HT-29 (cell line): ENCODE data around the gene DCC. TPM values are rescaled to one million over a fixed set of nuclear protein-coding genes. Genes with fewer than 3 reads are reported as not detected.

Experiments used
- DNase-seq: peaks from one replicate; pipeline ENCODE4 v3.0.0-alpha.2; 2015; ENCODE audit warnings: low spot score
- total RNA-seq: library from RNA; depleted of rRNA; stranded (reverse); fragments of >200 nt; shearing (Covaris generic); gene quantifications from 2 replicates; pipeline ENCODE4 v1.2.3, GENCODE V29; 2014; rRNA removed

Gene DCC, protein sequence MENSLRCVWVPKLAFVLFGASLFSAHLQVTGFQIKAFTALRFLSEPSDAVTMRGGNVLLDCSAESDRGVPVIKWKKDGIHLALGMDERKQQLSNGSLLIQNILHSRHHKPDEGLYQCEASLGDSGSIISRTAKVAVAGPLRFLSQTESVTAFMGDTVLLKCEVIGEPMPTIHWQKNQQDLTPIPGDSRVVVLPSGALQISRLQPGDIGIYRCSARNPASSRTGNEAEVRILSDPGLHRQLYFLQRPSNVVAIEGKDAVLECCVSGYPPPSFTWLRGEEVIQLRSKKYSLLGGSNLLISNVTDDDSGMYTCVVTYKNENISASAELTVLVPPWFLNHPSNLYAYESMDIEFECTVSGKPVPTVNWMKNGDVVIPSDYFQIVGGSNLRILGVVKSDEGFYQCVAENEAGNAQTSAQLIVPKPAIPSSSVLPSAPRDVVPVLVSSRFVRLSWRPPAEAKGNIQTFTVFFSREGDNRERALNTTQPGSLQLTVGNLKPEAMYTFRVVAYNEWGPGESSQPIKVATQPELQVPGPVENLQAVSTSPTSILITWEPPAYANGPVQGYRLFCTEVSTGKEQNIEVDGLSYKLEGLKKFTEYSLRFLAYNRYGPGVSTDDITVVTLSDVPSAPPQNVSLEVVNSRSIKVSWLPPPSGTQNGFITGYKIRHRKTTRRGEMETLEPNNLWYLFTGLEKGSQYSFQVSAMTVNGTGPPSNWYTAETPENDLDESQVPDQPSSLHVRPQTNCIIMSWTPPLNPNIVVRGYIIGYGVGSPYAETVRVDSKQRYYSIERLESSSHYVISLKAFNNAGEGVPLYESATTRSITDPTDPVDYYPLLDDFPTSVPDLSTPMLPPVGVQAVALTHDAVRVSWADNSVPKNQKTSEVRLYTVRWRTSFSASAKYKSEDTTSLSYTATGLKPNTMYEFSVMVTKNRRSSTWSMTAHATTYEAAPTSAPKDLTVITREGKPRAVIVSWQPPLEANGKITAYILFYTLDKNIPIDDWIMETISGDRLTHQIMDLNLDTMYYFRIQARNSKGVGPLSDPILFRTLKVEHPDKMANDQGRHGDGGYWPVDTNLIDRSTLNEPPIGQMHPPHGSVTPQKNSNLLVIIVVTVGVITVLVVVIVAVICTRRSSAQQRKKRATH (N-terminal part only)
- not detected in 2 replicates for total RNA-seq

DNA sequence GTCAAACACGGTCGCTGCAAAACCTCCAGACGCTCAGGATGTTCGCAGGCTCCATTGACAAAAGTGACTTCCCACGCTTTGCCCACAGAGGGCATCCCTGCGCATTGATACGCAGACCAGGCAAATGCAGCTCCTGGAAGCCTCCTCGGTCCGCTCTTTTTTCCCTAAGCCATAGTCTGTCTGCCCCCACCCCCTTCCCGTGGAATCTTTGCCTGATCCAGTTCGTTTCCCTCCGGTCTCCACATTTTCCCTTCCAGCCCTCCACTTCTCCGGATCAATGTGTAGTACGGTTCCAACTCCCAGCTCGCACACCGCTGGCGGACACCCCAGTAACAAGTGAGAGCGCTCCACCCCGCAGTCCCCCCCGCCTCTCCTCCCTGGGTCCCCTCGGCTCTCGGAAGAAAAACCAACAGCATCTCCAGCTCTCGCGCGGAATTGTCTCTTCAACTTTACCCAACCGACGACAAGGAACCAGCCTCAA, at the start of gene DCC:
TSS of gene DCC (plus strand) at position 307 of the 481 bp plus-strand sequence. CDS start 591 bp downstream, outside the sequence.
- DNase-seq = no peak

DNA sequence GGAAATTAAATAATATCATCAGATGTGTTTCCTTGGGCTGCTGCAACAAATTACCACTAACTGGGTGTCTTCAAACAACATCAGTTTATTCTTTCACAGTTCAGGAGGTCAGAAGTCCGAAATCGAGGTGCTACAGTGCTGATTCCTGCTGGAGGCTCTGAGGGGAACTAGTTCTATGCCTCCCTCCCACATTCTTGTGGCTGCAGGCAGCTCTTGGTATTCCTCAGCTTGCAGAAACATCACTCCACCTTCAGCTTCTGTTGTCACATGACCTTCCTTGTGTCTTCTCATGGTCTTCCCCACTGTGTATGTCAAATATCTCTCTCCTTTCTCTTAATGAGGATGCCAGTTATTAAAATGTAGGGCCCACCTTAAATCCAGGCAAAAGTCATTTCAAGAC, 29.3 kb upstream of the DCC start:
- no peak for DNase-seq

DNA sequence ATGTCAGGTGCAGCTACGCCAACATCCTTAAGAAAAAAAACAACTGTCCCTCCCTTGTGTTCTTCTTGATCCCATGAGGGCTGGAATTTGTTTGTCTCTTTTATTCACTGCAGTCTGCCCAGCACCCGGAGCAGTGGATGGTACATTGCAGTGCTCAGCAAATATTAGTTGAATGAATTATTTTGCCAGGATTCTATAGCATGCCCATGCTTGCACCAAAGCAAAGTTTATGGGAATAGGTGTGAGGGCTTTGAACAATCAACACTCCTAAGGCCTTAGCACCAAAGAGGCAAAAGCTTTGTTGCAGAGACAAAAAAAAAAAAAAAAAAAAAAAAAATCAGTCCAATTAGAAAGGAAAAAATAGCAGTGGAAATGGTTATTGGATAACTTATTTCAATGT, 28.7 kb upstream of the DCC start:
- DNase-seq = no peak

DNA sequence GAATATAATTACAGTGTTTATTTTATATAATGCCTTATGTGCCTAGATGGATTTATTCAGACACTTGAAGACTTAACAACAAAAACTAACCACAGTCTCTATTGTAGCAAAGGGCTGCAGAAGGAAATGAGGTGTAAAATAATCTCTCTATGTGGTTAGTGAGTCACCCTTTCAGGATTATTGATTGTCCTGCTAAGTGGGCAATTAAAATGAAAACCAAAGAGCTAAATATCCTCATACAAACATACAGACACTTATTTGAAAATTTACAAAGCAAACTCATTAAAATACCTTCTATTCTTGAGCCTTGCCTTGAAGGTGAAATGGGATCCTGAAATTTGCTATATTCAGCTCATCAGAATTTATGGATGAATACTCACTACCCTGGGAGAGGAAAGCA, 27.7 kb upstream of the DCC start:
- peak; percentile 50 for DNase-seq

DNA sequence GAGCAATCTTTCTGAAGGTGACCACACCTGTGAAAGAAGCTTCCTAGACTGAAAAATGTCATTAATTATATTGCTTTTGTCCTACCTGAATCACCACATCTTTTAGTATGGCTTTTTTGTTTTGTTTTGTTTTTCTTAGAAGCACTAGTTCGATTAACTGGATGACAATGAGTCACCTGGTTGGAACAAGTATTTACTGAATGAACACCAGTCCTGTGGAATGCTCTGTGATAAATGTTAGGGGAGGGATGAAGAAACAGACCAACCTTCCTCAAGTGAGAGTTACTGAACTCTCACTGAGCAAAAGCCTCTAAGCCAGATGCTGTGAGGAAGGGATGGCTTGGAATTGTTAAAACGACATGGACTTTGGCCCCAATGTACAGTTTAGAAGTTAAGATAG, 26.8 kb upstream of the DCC start:
- DNase-seq = peak; percentile 16

DNA sequence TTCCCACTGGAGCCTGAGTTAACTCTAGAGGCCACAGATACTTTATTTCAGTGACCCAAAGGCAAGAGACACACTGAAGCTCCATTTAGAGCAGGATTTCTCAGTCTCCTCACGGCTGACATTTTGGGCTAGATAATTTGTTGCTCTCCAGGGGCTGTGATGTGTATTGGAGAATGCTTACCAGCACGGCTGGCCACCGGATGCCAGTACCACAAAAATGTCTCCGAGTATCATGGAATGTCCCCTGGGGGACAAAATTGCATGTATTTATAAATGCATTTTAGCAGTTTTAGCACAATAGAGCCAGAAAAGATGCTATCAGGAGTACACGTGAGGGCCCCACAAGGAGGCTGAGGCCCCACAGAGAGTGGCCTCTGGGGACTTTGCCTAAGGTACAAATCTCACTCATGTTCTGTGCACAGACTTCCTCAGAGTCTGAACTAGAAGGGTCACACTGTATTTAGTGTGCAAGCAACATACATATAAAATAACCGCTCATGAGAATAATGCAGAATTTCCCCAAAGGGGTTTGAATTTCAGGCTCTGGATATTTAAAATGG, 20.5 kb upstream of the DCC start:
- DNase-seq = no peak

DNA sequence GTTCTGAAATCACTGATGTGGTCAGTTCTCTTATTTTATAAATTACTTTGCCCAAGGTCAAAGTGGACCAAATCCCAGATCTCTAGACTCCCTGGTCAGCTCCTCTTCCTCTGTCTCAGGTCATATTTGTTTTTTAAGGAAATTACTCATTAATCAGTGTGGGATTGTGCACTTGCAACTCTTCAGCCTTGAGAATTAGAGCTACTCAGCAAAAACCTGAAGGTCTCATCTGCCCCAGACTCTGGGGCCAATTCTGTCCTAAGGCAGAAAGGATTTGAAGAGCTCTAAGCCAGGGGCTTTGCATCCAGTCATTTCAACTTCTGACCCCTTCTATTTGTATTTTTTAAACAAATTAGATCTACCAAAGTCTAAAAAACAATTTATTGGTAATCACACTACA, 17.7 kb upstream of the DCC start:
- DNase-seq = no peak

DNA sequence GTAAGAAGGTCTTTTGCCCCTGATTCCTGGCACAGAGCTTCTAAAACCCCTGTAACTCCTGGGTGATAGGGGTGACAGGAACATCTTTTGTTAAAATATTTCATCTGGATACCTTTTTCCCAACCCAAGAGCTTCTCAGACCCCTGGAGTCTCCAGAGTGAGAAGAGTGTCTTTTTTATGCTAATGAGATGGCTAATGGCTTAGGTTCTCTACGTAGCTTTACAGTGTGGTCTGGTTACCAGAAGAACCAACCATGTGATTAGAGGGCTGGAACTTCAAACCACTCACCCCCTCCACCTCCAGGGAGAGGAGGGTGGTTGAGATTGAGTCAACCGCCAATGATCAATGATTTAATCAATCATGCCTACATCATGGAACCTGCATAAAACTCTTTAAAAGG, 16.2 kb upstream of the DCC start:
- DNase-seq = no peak

DNA sequence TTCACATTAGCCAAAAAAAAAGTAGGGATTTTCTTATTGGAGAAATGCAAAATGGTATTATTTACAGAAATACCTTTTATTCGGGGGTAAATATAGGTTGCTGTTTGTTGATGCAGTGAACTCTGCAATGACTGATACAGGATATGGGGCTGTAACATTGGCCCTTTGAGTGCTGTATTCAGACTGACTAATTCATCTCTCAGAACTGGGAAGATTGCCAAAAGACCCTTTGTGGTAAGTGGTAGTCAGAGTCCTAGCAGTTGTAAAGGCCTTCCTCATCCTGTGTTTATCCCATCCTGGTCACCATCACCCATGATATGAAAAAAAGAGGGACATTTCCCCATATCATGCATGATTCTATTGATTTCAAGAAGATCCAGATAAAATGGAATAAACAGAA, 14.0 kb upstream of the DCC start:
- no peak for DNase-seq

DNA sequence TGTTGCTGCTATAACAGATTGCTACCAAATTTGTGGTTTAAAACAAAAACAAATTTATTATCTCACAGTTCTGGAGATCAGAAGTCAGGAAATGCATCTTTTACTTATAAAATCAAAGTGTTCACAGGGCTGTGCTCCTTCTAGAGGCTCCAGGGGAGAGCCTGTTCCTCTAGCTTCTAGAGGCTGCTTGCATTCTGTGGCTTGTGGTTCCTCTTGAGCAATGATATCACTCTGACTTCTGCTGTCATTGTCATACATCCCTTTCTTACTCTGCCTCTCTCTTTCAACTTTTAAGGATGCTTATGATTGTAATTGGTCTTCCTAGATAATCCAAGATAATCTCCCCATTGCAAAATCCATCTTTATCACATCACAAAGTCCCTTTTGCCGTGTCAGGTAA, 6.1 kb upstream of the DCC start:
- no peak for DNase-seq

DNA sequence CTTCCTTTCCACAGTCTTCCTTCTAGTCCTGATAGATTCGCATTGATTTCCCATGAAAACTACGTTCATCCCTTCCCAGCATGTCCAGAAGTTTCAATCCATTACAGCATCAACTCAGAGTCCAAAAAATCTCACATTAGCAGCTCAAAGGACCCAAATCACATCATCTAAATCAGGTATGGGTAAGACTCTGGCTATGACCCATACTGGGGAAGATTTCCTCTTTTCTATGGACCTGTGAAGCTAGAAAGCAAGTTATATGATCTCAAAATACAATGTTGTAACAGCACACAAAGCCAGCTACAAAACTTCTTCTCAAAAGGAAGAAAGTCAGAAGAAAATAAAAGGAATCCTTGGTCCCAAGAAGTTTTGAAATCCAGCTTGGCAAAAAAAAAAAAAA, 5.7 kb upstream of the DCC start:
- DNase-seq = no peak

DNA sequence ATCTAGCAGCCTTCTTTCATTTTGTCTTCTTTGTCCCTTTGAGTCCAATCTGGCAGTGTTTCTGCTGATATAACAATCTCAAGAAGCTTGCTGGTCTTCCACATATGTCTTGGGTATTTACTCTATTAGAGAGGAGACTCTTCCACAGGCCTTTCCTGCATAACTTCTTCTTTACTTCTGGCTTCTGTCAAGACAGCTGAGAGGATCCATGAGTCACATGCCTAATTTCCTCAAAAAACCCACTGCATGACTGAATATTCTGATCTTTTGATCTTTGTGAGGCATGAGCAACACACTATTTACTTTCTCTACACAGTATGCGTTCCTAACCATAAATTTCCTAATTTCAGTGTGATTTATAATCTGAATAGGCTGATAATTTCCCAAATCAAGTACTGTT, 5.1 kb upstream of the DCC start:
- DNase-seq = no peak

DNA sequence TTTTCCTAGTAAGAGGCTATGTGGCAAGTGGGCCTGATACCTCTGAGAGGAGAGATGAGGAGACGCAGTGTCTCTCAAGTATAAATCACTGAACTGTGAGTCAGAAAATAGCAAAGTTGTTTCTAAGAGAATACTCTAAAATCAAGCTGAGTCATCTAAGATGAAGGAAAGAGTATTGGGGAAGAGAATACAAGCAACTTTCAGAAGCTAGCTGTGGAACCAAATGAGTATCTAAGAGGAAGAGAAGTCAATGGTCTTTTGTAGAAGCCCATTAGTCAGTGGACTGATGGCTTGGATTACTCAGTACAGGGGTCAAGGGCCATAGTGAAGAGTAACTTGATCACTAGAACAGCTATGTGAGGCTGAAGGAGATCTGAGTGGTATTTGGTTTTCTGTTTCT, 2.7 kb upstream of the DCC start:
- no peak for DNase-seq

DNA sequence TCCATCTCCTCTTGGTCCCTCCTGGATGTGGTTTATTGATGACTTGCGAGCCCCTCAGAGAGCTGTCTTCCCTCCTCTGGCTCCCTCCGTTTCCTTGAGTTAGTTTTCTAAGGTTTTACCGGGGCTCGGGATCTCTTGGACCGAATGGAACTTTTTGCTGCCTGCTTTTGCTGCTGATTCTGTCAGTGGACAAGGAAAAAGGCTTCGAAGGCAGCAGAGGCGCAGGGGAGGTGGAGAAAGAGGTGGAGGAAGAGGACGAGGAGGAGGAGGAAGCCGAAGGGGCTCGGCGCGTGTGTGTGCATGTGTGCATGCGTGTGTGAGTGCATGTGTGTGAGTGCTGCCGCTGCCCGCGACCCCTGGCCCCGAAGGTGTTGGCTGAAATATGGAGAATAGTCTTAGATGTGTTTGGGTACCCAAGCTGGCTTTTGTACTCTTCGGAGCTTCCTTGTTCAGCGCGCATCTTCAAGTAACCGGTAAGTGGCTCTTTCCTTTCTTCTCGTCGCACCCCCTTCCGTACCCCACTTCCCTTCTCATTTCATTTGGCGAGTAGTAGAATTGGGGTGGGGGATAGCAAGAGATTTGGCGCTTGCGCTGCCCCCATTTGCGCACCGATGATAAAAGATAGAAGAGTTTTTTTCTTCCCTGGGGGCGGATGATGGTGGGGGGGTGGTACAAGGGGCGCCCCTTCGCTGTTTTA, 557 bp downstream of the DCC start:
- no peak for DNase-seq

DNA sequence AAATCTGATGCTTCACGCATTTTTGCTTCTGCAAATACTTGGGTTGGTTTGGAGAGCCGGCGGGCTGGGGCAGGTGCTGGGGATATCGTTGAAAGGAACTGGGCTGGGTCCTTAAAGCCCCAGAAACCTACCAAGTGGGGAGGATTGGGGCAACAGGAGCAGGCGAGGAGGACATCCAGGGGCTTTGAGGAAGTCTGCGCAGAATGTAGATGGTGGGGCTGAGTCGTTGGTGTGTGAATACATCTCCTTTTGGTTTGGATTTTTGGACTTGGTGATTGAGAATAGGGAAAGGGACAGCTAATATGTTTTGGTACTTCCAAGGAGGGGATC, 1.1 kb downstream of the DCC start:
- DNase-seq = no peak

DNA sequence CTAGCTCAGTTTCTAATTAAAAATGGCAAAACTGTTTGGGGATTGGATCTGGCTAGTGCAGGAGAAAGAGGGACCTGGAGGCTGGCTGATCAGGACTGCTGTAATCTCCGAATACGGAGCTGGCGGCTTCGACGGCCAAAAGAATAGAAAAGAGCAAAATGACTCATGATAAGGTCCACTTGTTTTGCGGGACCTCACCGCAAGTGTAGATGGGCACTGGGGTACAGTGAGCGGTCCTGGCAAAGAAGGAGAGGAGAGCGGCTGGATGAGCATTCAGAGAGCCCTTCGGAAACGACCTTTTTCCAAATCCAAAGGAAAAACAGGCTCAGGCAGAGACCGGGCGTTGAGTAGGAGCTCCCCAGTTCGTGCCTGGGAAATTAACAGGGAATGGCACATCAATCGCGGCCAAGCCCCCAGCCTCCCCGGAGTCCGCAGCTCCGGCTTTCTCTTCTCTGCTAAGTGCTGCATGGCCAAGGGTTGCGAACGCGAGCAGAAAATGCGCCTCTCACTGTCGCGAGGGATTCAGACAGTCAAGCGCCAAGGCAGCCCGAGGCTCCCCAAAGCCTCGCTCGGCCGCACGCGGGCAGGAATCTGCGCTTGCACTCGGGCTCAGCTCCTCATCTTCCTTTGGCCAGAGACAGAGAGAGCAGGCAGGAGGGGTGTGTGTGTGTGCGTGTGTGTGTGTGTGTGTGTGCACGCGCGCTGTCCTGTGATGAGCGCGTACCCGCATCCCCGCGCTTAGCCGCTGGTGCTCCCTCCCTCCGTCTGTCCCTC, 1.8 kb downstream of the DCC start:
- no peak for DNase-seq

DNA sequence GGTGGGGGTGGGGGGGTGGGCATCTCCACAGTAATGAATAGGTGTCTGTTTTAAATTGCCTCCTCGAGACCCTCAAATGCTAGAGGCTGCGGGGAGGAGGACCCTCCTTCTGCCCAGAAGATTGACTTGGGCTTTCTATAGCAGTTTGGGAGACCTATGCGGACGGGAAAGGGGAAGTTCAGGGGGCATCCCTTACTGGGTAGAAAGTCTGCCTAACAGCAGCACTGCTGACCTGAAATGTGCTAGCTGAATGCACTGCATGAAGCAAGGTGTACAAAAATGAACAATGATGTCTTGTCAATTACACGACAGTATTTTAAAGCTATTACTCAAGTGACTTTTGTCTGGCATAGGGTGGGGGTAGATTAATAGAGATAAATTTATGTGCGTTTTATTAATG, 2.5 kb downstream of the DCC start:
- no peak for DNase-seq

DNA sequence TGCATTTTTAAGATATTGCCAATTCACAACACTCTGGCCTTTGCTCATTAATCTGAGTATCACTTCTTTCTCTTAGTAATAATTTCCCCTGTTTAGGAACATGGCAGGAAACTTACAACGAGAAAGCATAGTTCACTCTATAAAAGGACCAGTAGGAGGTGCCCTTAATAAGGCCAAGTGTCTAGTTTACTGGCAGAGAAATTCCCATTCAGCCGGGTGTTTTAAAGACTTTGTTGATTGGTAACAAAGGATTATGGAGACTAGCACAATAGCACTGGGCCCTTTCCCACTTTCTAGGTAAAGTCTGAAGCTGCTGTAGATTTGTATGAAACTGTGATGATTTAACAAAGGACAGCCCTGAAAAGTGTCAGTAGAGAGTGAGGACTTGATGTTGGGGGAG, 3.1 kb downstream of the DCC start:
- no peak for DNase-seq

DNA sequence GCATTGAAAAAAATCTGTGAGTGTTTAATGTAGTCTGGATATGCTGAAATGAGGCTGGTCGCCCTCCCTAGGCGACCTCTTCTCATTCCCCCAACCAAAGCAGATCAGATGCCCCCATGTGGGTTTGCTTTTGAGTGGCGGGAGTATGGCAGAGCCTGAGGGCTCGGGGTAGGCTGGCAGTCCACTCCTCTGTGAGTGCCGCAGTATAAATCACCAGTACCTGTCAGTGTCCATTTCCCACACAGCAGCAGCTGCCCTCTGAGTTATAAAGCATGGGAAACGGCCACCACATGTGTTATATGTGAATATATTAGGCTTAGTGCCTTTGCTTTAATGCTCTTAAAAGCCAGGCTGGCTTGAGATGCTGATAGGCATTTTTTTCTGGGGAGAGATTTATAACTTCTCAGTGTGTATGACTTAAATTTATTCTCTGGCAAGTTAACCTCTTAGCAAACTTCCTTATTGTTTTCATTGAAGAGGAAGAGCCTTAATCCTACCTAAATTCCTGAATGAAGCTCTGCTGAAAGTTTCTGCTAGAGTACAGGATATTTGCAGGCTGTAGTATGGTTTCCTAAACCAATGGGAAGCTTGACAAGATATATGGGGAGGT, 3.8 kb downstream of the DCC start:
- DNase-seq = no peak

DNA sequence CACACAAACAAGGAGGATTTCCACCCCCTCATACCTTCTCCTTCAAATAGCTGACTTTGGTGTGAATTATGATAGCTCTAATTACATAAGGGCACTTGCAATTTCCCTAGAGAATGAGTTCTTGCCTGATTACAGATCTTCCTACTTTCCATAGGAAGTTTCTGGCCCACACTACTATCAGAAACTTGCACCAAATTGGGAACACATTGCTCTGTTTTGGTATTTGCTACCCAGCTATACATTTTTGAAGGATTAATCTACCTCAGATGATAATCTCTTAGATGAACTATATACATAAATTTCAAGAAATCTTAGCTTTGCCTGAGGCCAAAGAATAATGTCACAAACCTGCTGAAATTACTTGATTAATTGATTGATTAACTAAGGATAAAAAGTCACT, 4.9 kb downstream of the DCC start:
- no peak for DNase-seq
